ENCODE results near the gene MLH3. TPM values are rescaled to one million over a fixed set of nuclear protein-coding genes. Genes with fewer than 3 reads are reported as not detected.
A peak's percentile ranks its signal among the peaks of the same experiment; 100 is the strongest.

MLH3 gene
- total RNA-seq, 3 donors from 2014 or later (not counting 1 experiment from before 2014, with no cell fraction given), result 15.5 to 20.7 (median 19.1) TPM

GRCh38 chr14:75015496-75015895, 35.8 kb downstream of the MLH3 start:
- 98% methylated on average over 4 of the region's 5 CpGs for WGBS (ENCODE audit: insufficient coverage)
- Histone ChIP-seq H3K27me3 (ENCODE audit: control insufficient read depth, insufficient read depth, low read length) (no peaks in the 10 kb centered on the region), H3K36me3 (ENCODE audit: control insufficient read depth, insufficient read depth, low read length) (peaks cover 54% of the 10 kb centered on the region), H3K27ac (ENCODE audit: low read length) (no peak overlapping the region), H3K9me3 (ENCODE audit: control insufficient read depth, insufficient read depth, low read length) (no peaks in the 10 kb centered on the region), H3K4me3 (ENCODE audit: low read length) (no peak overlapping the region), H3K4me1 (ENCODE audit: control insufficient read depth, insufficient read depth, low read length) (no peaks in the 10 kb centered on the region)
- no peak for TF ChIP-seq CTCF (IDR thresholded peaks at IDR 0.05)
- no peaks in the 10 kb centered on the region for H3K9me3 Mint-ChIP-seq
- no peaks in the 10 kb centered on the region for H3K27me3 Mint-ChIP-seq (ENCODE audit: low read depth in 2 of 2)
- DNase-seq, result no peak
- H3K4me3 Mint-ChIP-seq, result no peak overlapping the region
- intact Hi-C loops (cut with micrococcal nuclease), result no loop called here
- ATAC-seq, result no peak
- H3K27ac Mint-ChIP-seq, result no peak overlapping the region
- H3K4me1 Mint-ChIP-seq, result no peaks in the 10 kb centered on the region
- H3K36me3 Mint-ChIP-seq, result peaks cover 29% of the 10 kb centered on the region

- Mint-ChIP-seq H3K27me3 (ENCODE audit: low read depth in 2 of 2) (no peaks in the 10 kb centered on the region), H3K4me1 (peaks cover 4 to 11% of the 10 kb centered on the region in 2 donors), H3K36me3 (peaks cover 38% of the 10 kb centered on the region), H3K4me3 (no peak overlapping the region), H3K9me3 (no peaks in the 10 kb centered on the region), H3K27ac (peak overlapping the region in 1 of 2 donors; percentile 74)
- WGBS (ENCODE audit: insufficient coverage), result 95% methylated on average over 6 of the region's 6 CpGs
- intact Hi-C loops (cut with micrococcal nuclease), result no loop called here
- Histone ChIP-seq H3K36me3 (ENCODE audit: control insufficient read depth, insufficient read depth, low read length) (peaks cover 63% of the 10 kb centered on the region), H3K27me3 (ENCODE audit: control insufficient read depth, insufficient read depth, low read length) (no peaks in the 10 kb centered on the region), H3K4me3 (ENCODE audit: low read length) (no peak overlapping the region), H3K9me3 (ENCODE audit: control insufficient read depth, insufficient read depth, low read length) (no peaks in the 10 kb centered on the region), H3K4me1 (ENCODE audit: control insufficient read depth, insufficient read depth, low read length) (no peaks in the 10 kb centered on the region), H3K27ac (ENCODE audit: low read length) (no peak overlapping the region)
- TF ChIP-seq CTCF (IDR thresholded peaks at IDR 0.05), result no peak
- DNase-seq (no peak), ATAC-seq (no peak)
Observed at GRCh38 chr14:75013290-75013689, 38.0 kb downstream of the MLH3 start.

DNA sequence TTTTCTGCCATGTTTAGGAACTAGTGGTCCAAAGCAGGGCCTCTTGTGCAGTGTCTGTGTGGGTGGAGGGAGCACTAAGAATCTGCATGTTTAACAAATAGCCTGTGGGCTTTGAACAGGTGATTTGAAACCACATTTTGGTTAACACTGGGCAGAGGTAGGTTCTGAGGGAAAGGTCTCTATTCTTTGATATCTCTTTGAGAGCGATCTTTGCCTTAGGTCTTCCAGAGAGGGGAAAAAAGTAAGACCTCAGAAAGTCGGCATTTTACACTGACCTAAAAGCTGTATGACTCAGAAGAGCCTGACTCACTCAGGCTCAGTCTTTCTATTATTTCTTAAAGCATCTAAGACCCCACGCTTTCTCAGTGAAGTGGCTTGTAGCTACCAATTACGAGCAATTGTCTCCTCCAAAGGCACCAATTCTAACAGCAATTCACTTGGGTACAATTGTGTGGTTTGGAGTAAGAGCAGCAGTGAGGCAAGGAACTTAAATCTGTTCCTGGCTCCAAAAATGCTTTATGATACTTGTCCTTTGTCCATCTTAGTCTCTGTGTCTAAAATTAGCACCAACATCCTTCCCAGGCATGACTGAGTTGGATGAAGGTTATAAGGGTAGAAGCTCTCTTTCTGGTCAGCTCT, 39.8 kb downstream of the MLH3 start:
- intact Hi-C loops (cut with micrococcal nuclease), result no loop called here
- ATAC-seq (no peak), DNase-seq (no peak)
- Mint-ChIP-seq H3K4me3 (no peak overlapping the region), H3K27me3 (ENCODE audit: low read depth in 2 of 2) (no peaks in the 10 kb centered on the region), H3K9me3 (no peaks in the 10 kb centered on the region), H3K4me1 (peaks cover 21 to 29% of the 10 kb centered on the region in 2 donors), H3K36me3 (peaks cover 52% of the 10 kb centered on the region), H3K27ac (peak overlapping the region; percentile 57 to 74)
- TF ChIP-seq CTCF (IDR thresholded peaks at IDR 0.05), result no peak
- Histone ChIP-seq H3K27ac (ENCODE audit: low read length) (no peak overlapping the region), H3K9me3 (ENCODE audit: control insufficient read depth, insufficient read depth, low read length) (no peaks in the 10 kb centered on the region), H3K36me3 (ENCODE audit: control insufficient read depth, insufficient read depth, low read length) (peaks cover 72% of the 10 kb centered on the region), H3K4me1 (ENCODE audit: control insufficient read depth, insufficient read depth, low read length) (no peaks in the 10 kb centered on the region), H3K27me3 (ENCODE audit: control insufficient read depth, insufficient read depth, low read length) (no peaks in the 10 kb centered on the region), H3K4me3 (ENCODE audit: low read length) (no peak overlapping the region)
- 59% methylated on average over 3 of the region's 4 CpGs for WGBS (ENCODE audit: insufficient coverage)
